GM19324 (cell line): ENCODE measurements around the gene NEK5.
"Not testable (repeated sequence)": the region's sequence is repeated elsewhere in the genome, so short reads cannot be mapped to it uniquely, and the experiment has no call there.

Experiments used
- ATAC-seq: cut with Tn5 transposase; IDR thresholded peaks from one replicate; pipeline ENCODE4 v1.9.1; 2021; ENCODE audit warnings: mild to moderate bottlenecking, moderate library complexity; ENCODE audit not compliant: unreplicated experiment, low FRiP score

NEK5 gene

DNA sequence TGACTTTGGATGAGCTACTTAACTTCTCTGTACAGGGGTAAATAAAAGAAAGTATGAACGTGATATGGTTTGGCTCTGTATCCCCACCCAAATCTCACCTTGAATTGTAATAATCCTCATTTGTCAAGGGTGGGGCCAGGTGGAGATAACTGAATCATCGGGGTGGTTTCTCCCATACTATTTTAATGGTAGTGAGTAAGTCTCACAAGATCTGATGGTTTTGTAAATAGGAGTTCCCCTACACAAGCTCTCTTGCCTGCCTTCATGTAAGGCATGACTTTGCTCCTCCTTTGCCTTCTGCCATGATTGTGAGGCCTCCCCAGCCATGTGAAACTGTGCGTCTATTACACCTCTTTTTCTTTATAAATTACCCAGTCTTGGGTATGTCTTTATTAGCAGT lies 43.9 kb downstream of the NEK5 start:
- ATAC-seq = not testable (repeated sequence)

GRCh38 chr13:52082601-52083000 lies 46.3 kb downstream of the NEK5 start:
- no peak for ATAC-seq

DNA sequence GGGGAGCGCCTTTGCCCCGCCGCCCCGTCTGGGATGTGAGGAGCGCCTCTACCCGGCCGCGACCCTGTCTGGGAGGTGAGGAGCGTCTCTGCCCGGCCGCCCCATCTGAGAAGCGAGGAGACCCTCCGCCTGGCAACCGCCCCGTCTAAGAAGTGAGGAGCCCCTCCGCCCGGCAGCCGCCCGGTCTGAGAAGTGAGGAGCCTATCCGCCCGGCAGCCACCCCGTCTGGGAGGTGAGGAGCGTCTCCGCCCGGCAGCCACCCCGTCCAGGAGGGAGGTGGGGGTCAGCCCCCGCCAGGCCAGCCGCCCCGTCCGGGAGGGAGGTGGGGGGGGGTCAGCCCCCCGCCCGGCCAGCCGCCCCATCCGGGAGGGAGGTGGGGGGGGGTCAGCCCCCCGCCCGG lies 49.0 kb downstream of the NEK5 start:
- ATAC-seq = not testable (repeated sequence)

- ATAC-seq = no peak
Observed at GRCh38 chr13:52070929-52071523, 57.8 kb downstream of the NEK5 start.

DNA sequence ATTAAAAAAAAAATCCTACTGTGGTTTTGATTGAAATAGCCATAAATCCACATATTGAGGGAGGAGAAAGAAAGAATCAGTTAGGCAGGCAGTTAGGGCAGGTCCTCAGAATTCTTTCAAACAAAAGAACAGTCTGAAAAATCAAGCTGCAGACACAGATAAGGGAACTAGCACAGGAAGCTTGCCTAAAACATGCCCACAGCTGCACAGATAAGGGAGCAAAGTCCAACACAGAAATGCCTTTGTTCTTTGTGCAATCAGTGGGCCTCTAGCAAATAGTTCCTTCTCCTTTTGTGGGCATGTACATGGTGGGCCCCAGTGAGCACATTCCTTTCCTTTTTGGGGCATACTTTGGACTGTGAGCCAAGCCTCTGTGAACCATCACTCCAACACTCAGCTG lies 61.6 kb downstream of the NEK5 start:
- no peak for ATAC-seq

GRCh38 chr13:52061587-52061986 lies 67.3 kb downstream of the NEK5 start:
- no peak for ATAC-seq

- ATAC-seq = not testable (repeated sequence)
Observed at GRCh38 chr13:52061064-52061463, 67.8 kb downstream of the NEK5 start.

- no peak for ATAC-seq
Observed at GRCh38 chr13:52053460-52053859, 75.4 kb downstream of the NEK5 start.

DNA sequence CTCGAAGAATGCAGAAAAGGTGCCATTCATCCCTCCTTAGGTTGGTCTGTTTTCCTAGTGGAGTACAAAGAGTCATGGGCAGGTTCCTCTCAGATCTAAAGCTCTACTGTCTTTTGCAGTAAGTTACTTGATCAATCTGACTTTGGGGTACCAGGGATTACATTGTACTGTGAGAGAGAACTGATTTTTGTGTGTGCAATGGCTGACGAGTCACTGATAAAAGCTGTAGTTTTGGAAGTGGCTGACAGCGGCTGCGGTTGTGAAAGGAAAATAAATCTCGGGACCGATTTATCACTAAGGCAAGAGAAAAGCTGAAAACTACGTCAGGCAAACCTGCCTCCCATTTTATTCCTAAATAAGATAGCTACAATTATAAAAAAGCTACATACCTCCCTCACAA lies 77.5 kb downstream of the NEK5 start:
- no peak for ATAC-seq

DNA sequence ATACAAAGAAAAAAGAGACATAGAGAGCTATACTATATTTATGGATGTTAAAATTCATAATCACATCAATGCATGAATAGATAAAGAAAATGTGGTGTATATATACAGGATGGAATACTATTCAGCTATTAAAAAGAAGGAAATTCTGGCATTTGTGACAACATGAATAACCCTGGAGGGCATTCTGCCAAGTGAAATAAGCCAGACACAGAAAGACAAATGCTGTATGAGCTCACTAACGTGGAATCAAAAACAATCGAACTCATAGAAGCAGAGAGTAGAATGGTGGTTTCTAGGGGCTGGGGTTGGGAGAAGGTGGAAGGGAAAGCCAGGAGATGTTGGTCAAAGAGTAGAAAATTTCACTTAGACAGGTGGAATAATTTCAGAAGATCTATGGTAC lies 80.4 kb downstream of the NEK5 start:
- no peak for ATAC-seq

- no peak for ATAC-seq
Observed at GRCh38 chr13:52047463-52047862, 81.4 kb downstream of the NEK5 start.

DNA sequence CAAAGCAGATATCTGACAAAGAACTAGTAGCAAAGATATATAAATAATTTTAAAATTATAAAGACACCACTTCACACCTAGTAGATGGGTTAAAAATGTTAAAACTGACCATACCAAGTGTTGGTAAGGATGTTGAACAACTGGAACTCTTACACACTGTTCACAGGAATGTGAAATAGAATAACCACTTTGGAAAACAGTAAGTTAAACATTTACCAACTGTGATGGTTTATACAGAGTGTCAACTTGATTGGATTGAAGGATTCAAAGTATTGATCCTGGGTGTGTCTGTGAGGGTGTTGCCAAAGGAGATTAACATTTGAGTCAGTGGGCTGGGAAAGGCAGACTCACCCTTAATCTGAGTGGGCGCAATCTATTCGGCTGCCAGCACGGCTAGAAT lies 85.2 kb downstream of the NEK5 start:
- no peak for ATAC-seq

GRCh38 chr13:52036037-52036436 lies 92.8 kb downstream of the NEK5 start:
- no peak for ATAC-seq

DNA sequence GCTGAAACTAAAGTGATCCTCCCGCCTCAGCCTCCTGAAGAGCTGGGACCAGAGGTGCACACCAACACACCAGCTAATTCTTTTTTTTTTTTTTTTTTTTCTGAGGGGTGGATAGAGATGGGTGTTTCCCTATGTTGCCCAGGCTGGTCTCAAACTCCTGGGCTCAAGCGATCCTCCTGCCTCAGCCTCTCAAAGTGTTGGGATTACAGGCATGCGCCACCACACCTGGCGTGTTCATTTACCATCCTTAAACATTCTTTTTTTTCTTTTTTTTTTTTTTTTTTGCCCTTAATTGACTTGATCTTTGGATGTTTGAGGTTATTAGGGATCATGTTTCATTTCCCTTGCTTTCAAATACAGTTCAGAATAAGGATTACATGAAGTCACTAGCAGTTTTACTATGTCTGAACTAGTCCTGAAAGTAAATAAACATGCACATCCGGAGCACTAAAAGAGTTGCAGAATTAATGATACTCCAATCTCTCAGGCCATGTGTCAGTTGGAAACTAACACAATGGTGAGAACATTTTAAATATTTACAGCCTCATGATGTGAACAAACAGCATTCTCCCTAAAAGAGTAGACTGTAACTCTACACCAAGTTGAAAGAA lies 94.2 kb downstream of the NEK5 start:
- ATAC-seq = no peak

DNA sequence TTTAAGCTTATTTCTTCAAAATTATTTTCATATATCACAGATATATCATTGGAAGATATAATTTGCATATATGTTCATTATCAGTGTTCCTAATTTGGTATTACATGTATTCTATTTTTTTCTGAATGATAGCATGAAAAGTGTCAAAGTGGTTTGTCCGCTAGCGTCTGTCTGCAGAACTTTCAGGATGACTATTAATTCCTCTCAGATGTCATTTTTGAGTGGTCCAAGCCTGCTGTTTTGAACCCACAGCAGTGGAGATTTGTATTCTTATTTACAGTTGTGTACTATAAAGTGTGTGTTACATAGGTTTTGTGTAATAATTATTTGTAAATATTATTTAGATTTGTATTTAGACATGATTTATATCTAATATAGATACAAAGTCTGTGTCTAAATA lies 95.8 kb downstream of the NEK5 start:
- no peak for ATAC-seq

GRCh38 chr13:52030401-52030800 lies 98.5 kb downstream of the NEK5 start:
- ATAC-seq = not testable (repeated sequence)

DNA sequence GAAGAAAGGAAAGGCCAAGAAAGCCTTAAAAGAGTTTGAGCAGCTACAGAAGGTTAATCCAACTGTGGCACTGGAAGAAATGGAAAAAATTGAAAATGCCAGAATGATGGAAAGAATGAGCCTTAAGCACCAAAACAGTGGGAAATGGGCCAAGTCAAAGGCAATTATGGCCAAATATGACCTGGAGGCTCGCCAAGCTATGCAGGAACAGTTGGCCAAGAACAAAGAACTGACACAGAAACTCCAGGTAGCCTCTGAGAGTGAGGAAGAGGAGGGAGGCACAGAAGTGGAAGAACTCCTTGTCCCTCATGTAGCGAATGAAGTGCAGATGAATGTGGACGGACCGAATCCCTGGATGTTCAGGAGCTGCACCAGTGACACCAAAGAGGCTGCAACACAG lies 99.3 kb downstream of the NEK5 start:
- ATAC-seq = no peak

DNA sequence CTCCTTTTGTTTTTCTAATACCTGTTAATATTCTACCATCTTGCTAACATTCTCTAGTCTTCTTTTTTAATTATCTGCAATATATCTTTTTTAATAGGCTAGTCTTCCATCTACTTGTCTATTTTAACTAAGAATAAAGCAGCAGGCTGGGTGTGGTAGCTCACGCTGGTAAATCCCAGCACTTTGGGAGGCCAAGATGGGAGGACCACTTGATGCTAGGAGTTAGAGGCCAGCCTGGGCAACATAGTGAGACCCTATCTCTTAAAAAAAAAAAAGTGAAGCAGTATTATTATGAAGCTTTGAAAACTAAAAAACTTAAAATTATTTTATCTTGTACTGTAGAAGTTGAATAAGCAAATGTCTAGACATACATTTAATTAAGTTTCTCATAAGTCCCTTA lies 101.0 kb downstream of the NEK5 start:
- ATAC-seq = no peak

- ATAC-seq = no peak
Observed at GRCh38 chr13:52026246-52026626, 102.6 kb downstream of the NEK5 start.

DNA sequence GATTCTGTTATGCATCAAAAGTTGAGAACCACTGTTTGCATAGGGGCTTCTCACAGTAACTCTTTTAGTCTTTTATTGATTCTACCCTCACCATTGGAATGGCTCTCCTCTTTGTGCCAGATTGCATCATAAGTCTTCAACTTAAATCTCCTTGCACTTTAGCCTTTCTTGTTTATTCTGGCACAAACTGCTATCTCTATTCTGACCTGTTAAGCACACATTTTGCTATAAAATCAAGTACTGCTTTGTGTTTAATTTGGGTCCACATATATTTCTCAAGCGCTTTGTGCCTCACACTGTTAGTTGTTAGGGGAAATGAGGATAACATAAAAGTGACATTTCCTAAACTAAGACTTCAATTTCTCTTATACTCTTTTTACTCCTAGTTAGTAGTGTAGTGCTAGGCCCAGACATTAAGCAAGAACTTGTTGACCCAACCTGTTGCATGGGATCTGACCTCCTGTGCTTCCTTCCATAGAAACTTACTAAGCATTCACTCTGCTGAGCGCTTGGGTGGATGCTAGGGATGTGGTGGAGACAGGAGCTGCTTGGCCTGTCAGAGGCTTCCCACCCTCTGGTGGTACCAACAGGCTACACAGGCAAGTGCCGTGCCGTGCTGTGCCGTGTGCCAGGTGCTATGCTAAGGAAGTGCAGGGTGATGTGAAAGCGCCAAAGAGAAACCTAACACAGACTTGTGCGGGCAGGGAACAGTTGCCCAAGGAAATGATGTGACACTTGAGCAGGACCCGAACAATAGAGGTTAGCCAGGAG lies 103.2 kb downstream of the NEK5 start:
- no peak for ATAC-seq

DNA sequence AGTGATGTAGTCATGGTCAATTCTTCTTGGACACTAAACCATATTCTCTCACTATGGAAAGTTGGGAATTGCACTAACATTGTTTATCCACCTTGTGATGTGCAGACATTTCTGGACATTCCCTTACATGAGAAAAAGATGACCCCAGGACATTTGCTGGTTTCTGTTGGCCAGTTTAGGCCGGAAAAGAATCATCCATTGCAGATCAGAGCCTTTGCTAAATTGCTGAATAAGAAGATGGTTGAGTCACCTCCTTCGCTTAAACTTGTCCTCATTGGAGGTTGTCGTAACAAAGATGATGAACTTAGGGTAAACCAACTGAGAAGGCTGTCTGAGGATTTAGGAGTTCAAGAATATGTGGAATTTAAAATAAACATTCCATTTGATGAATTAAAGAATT lies 104.4 kb downstream of the NEK5 start, which contains the start of gene UTP14C:
UTP14C (plus strand) TSS at position 211 of the 400 bp plus-strand sequence. CDS start 4,114 bp downstream, outside the sequence.
- no peak for ATAC-seq

GRCh38 chr13:52022356-52022755 lies 106.5 kb downstream of the NEK5 start:
- no peak for ATAC-seq
